22Rv1 (cell line): ENCODE measurements around the gene ZIC2.

Experiments
- ZFX ChIP-seq: fragments of 450-650 bp; IDR thresholded peaks from 2 replicates; pipeline ENCODE4 v1.6.1; 2017; ENCODE audit warnings: antibody characterized with exemption, borderline replicate concordance
- TF ChIP-seq, protein P1 (sequence below): fragments of 450-650 bp; IDR thresholded peaks from 2 replicates; pipeline ENCODE4 v1.5.1; 2017; ENCODE audit warnings: mild to moderate bottlenecking

- TF ChIP-seq, protein P1, sequence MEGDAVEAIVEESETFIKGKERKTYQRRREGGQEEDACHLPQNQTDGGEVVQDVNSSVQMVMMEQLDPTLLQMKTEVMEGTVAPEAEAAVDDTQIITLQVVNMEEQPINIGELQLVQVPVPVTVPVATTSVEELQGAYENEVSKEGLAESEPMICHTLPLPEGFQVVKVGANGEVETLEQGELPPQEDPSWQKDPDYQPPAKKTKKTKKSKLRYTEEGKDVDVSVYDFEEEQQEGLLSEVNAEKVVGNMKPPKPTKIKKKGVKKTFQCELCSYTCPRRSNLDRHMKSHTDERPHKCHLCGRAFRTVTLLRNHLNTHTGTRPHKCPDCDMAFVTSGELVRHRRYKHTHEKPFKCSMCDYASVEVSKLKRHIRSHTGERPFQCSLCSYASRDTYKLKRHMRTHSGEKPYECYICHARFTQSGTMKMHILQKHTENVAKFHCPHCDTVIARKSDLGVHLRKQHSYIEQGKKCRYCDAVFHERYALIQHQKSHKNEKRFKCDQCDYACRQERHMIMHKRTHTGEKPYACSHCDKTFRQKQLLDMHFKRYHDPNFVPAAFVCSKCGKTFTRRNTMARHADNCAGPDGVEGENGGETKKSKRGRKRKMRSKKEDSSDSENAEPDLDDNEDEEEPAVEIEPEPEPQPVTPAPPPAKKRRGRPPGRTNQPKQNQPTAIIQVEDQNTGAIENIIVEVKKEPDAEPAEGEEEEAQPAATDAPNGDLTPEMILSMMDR: no peak
- no peak for TF ChIP-seq ZFX
Measured at GRCh38 chr13:99976575-99976974, 5.0 kb upstream of the ZIC2 start.
